Neural cell (in vitro differentiated cells): ENCODE results near the gene DEUP1. TPM values are rescaled to one million over a fixed set of nuclear protein-coding genes. Genes with fewer than 3 reads are reported as not detected.

Source experiments
- H2AFZ ChIP-seq: fragments of 200-600, 300-800 bp; sonication (generic), shearing (Covaris generic); 2 replicates; pipeline ENCODE4 v1.6.0; 2014; ENCODE audit warnings: low read depth, mild to moderate bottlenecking, antibody characterized with exemption, low read length, moderate library complexity
- H3F3A ChIP-seq: fragments of 200-600 bp; shearing (Covaris generic); 2 replicates; pipeline ENCODE4 v1.6.1; 2016; ENCODE audit warnings: mild to moderate bottlenecking, moderate library complexity, mixed read lengths, antibody characterized with exemption, low read length; ENCODE audit not compliant: insufficient read depth, poor library complexity, severe bottlenecking
- H3K27ac ChIP-seq: fragments of 200-600, 300-800 bp; sonication (generic), shearing (Covaris generic); 2 replicates; pipeline ENCODE4 v1.5.1; 2014; ENCODE audit warnings: mild to moderate bottlenecking, low read length, moderate library complexity
- H3K27me3 ChIP-seq: fragments of 300-800, 200-600 bp; sonication (generic), shearing (Covaris generic); 2 replicates; pipeline ENCODE4 v1.6.0; 2014; ENCODE audit warnings: mild to moderate bottlenecking, low read depth, low read length, moderate library complexity; ENCODE audit not compliant: insufficient read depth
- H3K36me3 ChIP-seq: fragments of 300-800, 200-600 bp; sonication (generic), shearing (Covaris generic); 2 replicates; pipeline ENCODE4 v1.5.1; 2014; ENCODE audit warnings: mild to moderate bottlenecking, antibody characterized with exemption, low read length, moderate library complexity; ENCODE audit not compliant: insufficient read depth
- H3K4me2 ChIP-seq: fragments of 300-800, 200-600 bp; sonication (generic), shearing (Covaris generic); 2 replicates; pipeline ENCODE4 v1.6.0; 2014; ENCODE audit warnings: mild to moderate bottlenecking, low read length
- H3K4me3 ChIP-seq: fragments of 300-800, 200-600 bp; sonication (generic), shearing (Covaris generic); 2 replicates; pipeline ENCODE4 v1.5.1; 2014; ENCODE audit warnings: mild to moderate bottlenecking, low read length, moderate library complexity
- H3K79me2 ChIP-seq: fragments of 200-600 bp; shearing (Covaris generic); replicated peaks from 2 replicates; pipeline ENCODE4 v1.6.0; 2014; ENCODE audit warnings: mild to moderate bottlenecking, low read length, moderate library complexity; ENCODE audit not compliant: insufficient read depth
- H3K9ac ChIP-seq: fragments of 300-800, 200-600 bp; sonication (generic), shearing (Covaris generic); 2 replicates; pipeline ENCODE4 v1.6.1; 2016; ENCODE audit warnings: mild to moderate bottlenecking, low read length, mixed read lengths
- H3K9me2 ChIP-seq: fragments of 200-600 bp; shearing (Covaris generic); 2 replicates; pipeline ENCODE4 v1.6.1; 2016; ENCODE audit warnings: mild to moderate bottlenecking, low read length, mixed read lengths; ENCODE audit not compliant: insufficient read depth
- H3K9me3 ChIP-seq: fragments of 200-600, 300-800 bp; sonication (generic), shearing (Covaris generic); 2 replicates; pipeline ENCODE4 v1.6.1; 2016; ENCODE audit warnings: mild to moderate bottlenecking, mixed run types, low read length, moderate library complexity, mixed read lengths
- H4K20me1 ChIP-seq: fragments of 200-600 bp; shearing (Covaris generic); 2 replicates; pipeline ENCODE4 v1.6.1; 2016; ENCODE audit warnings: mild to moderate bottlenecking, mixed run types; ENCODE audit not compliant: insufficient read depth
- CTCF ChIP-seq: fragments of 450-650 bp; IDR thresholded peaks from 2 replicates; pipeline ENCODE4 v1.5.1; 2014; ENCODE audit warnings: antibody characterized with exemption, mild to moderate bottlenecking, moderate library complexity; ENCODE audit not compliant: poor library complexity, severe bottlenecking
- EP300 ChIP-seq: fragments of 450-650 bp; conservative IDR thresholded peaks from 2 replicates; pipeline ENCODE4 v1.6.1; 2014; ENCODE audit warnings: antibody characterized with exemption, mild to moderate bottlenecking, moderate library complexity; ENCODE audit not compliant: poor library complexity, severe bottlenecking
- EZH2 ChIP-seq: fragments of 200-600, 300-800 bp; shearing (Covaris generic), sonication (generic); IDR thresholded peaks from 2 replicates; pipeline ENCODE4 v1.6.1; 2014; ENCODE audit warnings: antibody characterized with exemption, low read length, borderline replicate concordance, mild to moderate bottlenecking; ENCODE audit not compliant: insufficient read depth, poor library complexity, severe bottlenecking
- MXI1 ChIP-seq: fragments of 450-650 bp; conservative IDR thresholded peaks from 2 replicates; pipeline ENCODE4 v1.6.1; 2014; ENCODE audit warnings: antibody characterized with exemption, mild to moderate bottlenecking; ENCODE audit not compliant: poor library complexity, severe bottlenecking
- POLR2AphosphoS5 ChIP-seq: IDR thresholded peaks from 2 replicates; pipeline ENCODE4 v1.6.1; 2012
- RAD21 ChIP-seq: fragments of 450-650 bp; conservative IDR thresholded peaks from 2 replicates; pipeline ENCODE4 v1.6.1; 2014; ENCODE audit warnings: antibody characterized with exemption, mild to moderate bottlenecking, moderate library complexity
- SMC3 ChIP-seq: fragments of 450-650 bp; conservative IDR thresholded peaks from 2 replicates; pipeline ENCODE4 v1.6.1; 2014; ENCODE audit warnings: antibody characterized with exemption, mild to moderate bottlenecking, moderate library complexity; ENCODE audit not compliant: poor library complexity
- TAF1 ChIP-seq: IDR thresholded peaks from 2 replicates; pipeline ENCODE4 v1.6.1; 2012; ENCODE audit warnings: low read depth
- polyA plus RNA-seq: library from polyadenylated mRNA; depleted of rRNA; stranded (reverse); fragments of >200 nt; gene quantifications from 2 replicates; pipeline ENCODE4 v1.2.3, GENCODE V29; 2014
- TF ChIP-seq, protein P1 (sequence below): IDR thresholded peaks from 2 replicates; pipeline ENCODE4 v1.6.1; 2012; ENCODE audit warnings: borderline replicate concordance

The DEUP1 gene
- polyA plus RNA-seq, 1 donor from 2014 or later = 0.46 TPM

GRCh38 chr11:93481279-93481678 is 150.7 kb downstream of the DEUP1 start:
- no peak overlapping the region for H3K4me3 ChIP-seq
- H3K9me3 ChIP-seq = no peaks in the 10 kb centered on the region
- TF ChIP-seq EP300 (no peak), POLR2AphosphoS5 (no peak), RAD21 (no peak), TAF1 (no peak), MXI1 (no peak), SMC3 (no peak), EZH2 (no peak), CTCF (no peak)
- TF ChIP-seq, protein P1, sequence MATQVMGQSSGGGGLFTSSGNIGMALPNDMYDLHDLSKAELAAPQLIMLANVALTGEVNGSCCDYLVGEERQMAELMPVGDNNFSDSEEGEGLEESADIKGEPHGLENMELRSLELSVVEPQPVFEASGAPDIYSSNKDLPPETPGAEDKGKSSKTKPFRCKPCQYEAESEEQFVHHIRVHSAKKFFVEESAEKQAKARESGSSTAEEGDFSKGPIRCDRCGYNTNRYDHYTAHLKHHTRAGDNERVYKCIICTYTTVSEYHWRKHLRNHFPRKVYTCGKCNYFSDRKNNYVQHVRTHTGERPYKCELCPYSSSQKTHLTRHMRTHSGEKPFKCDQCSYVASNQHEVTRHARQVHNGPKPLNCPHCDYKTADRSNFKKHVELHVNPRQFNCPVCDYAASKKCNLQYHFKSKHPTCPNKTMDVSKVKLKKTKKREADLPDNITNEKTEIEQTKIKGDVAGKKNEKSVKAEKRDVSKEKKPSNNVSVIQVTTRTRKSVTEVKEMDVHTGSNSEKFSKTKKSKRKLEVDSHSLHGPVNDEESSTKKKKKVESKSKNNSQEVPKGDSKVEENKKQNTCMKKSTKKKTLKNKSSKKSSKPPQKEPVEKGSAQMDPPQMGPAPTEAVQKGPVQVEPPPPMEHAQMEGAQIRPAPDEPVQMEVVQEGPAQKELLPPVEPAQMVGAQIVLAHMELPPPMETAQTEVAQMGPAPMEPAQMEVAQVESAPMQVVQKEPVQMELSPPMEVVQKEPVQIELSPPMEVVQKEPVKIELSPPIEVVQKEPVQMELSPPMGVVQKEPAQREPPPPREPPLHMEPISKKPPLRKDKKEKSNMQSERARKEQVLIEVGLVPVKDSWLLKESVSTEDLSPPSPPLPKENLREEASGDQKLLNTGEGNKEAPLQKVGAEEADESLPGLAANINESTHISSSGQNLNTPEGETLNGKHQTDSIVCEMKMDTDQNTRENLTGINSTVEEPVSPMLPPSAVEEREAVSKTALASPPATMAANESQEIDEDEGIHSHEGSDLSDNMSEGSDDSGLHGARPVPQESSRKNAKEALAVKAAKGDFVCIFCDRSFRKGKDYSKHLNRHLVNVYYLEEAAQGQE = no peak
- H3K27me3 ChIP-seq = no peaks in the 10 kb centered on the region
- no peak overlapping the region for H3K27ac ChIP-seq
- no peaks in the 10 kb centered on the region for H3K79me2 ChIP-seq
- no peaks in the 10 kb centered on the region for H3K9me2 ChIP-seq
- H4K20me1 ChIP-seq = no peaks in the 10 kb centered on the region
- H2AFZ ChIP-seq = no peak overlapping the region
- H3K9ac ChIP-seq = no peak overlapping the region
- peaks cover 6% of the 10 kb centered on the region for H3F3A ChIP-seq
- H3K36me3 ChIP-seq = no peaks in the 10 kb centered on the region
- no peak overlapping the region for H3K4me2 ChIP-seq

- H3K27ac ChIP-seq = no peak overlapping the region
- TF ChIP-seq POLR2AphosphoS5 (no peak), EZH2 (no peak), SMC3 (no peak), TAF1 (no peak), RAD21 (no peak), EP300 (no peak), MXI1 (no peak)
- TF ChIP-seq, protein P1 = no peak
- H3F3A ChIP-seq = peaks cover 6% of the 10 kb centered on the region
These were observed 151.2 kb downstream of the DEUP1 start for GRCh38 chr11:93481696-93482095.

More at GRCh38 chr11:93481696-93482095, 151.2 kb downstream of the DEUP1 start:
- H3K4me2 ChIP-seq = no peak overlapping the region
- no peak overlapping the region for H3K4me3 ChIP-seq
- no peak overlapping the region for H2AFZ ChIP-seq
- no peak overlapping the region for H3K9ac ChIP-seq
- H3K27me3 ChIP-seq = no peaks in the 10 kb centered on the region
- no peaks in the 10 kb centered on the region for H3K9me3 ChIP-seq
- H4K20me1 ChIP-seq = no peaks in the 10 kb centered on the region
- H3K79me2 ChIP-seq = no peaks in the 10 kb centered on the region
- H3K9me2 ChIP-seq = no peaks in the 10 kb centered on the region
- H3K36me3 ChIP-seq = no peaks in the 10 kb centered on the region
